Activated naive CD4-positive, alpha-beta T cell treated with anti-CD3 and anti-CD28 coated beads, Interleukin-2, amount 10 ng/mL, durations not matched to agents 7 days and 5 days (primary cell): ENCODE data around the gene HARBI1.
A peak's percentile ranks its signal among the peaks of the same experiment; 100 is the strongest.

Experiments
- CTCF ChIA-PET: fragments of 350-600 bp; sonication (Branson Sonifier 250); formaldehyde crosslinking; loops from one replicate; lab custom pipeline; 2021; ENCODE audit warnings: antibody characterized with exemption; lab: Charles Lee
- DNase-seq: peaks from one replicate; pipeline ENCODE4 v3.0.0-alpha.2; 2020
- H3K27ac Mint-ChIP-seq: one replicate; pipeline ENCODE4 v1.8.0; 2021; ENCODE audit warnings: mild to moderate bottlenecking, moderate library complexity, mixed read lengths
- H3K27me3 Mint-ChIP-seq: one replicate; pipeline ENCODE4 v1.8.0; 2021; ENCODE audit warnings: mild to moderate bottlenecking, mixed read lengths
- H3K36me3 Mint-ChIP-seq: one replicate; pipeline ENCODE4 v1.8.0; 2021; ENCODE audit warnings: mixed read lengths
- H3K4me1 Mint-ChIP-seq: one replicate; pipeline ENCODE4 v1.8.0; 2021; ENCODE audit warnings: mixed read lengths
- H3K4me3 Mint-ChIP-seq: one replicate; pipeline ENCODE4 v1.8.0; 2021; ENCODE audit warnings: mild to moderate bottlenecking, moderate library complexity, mixed read lengths
- H3K9me3 Mint-ChIP-seq: one replicate; pipeline ENCODE4 v1.8.0; 2021; ENCODE audit warnings: mixed read lengths

Gene HARBI1

GRCh38 chr11:46565232-46565840 lies 51.7 kb downstream of the HARBI1 start:
- no peak for DNase-seq
- Mint-ChIP-seq H3K27me3 (no peaks in the 10 kb centered on the region), H3K36me3 (peaks cover 4% of the 10 kb centered on the region), H3K4me3 (no peak overlapping the region), H3K27ac (no peak overlapping the region), H3K4me1 (peaks cover 22% of the 10 kb centered on the region), H3K9me3 (no peaks in the 10 kb centered on the region)
- CTCF ChIA-PET = no interaction called here

- Mint-ChIP-seq H3K27ac (no peak overlapping the region), H3K4me1 (peaks cover 29% of the 10 kb centered on the region), H3K9me3 (no peaks in the 10 kb centered on the region), H3K36me3 (peaks cover 4% of the 10 kb centered on the region), H3K27me3 (no peaks in the 10 kb centered on the region), H3K4me3 (no peak overlapping the region)
- no peak for DNase-seq
- CTCF ChIA-PET = no interaction called here
Measured at GRCh38 chr11:46564459-46564858, 52.6 kb downstream of the HARBI1 start.

- no peak overlapping the region for H3K4me3 Mint-ChIP-seq
- no peak overlapping the region for H3K27ac Mint-ChIP-seq
- CTCF ChIA-PET = interaction anchor here (0.6 to 2.2 kb wide), 2 partner anchors 9 to 463 kb away, joined by 3 to 6 read pairs; no protein-coding TSS in a partner anchor
- no peaks in the 10 kb centered on the region for H3K9me3 Mint-ChIP-seq
- H3K27me3 Mint-ChIP-seq = no peaks in the 10 kb centered on the region
- peaks cover 9% of the 10 kb centered on the region for H3K36me3 Mint-ChIP-seq
- peaks cover 46% of the 10 kb centered on the region for H3K4me1 Mint-ChIP-seq
- DNase-seq = no peak
Measured at GRCh38 chr11:46562527-46562926, 54.5 kb downstream of the HARBI1 start.

- Mint-ChIP-seq H3K4me1 (peaks cover 62% of the 10 kb centered on the region), H3K27ac (peak overlapping the region; percentile 98), H3K4me3 (peak overlapping the region; percentile 88), H3K36me3 (peaks cover 11% of the 10 kb centered on the region), H3K9me3 (no peaks in the 10 kb centered on the region), H3K27me3 (no peaks in the 10 kb centered on the region)
- DNase-seq = peak; percentile 54
- CTCF ChIA-PET = interaction anchor here (0.9 to 2.2 kb wide), 3 partner anchors 11 to 111 kb away, joined by 3 to 7 read pairs (median 6); partner anchors contain the start of gene ATG13
Measured at GRCh38 chr11:46560300-46560991, 56.6 kb downstream of the HARBI1 start.

GRCh38 chr11:46559815-46560214 lies 57.2 kb downstream of the HARBI1 start:
- Mint-ChIP-seq H3K4me3 (peak overlapping the region; percentile 88), H3K36me3 (peaks cover 14% of the 10 kb centered on the region), H3K9me3 (no peaks in the 10 kb centered on the region), H3K4me1 (peaks cover 68% of the 10 kb centered on the region), H3K27me3 (no peaks in the 10 kb centered on the region), H3K27ac (peak overlapping the region; percentile 98)
- no peak for DNase-seq
- CTCF ChIA-PET = interaction anchor here (2.0 kb wide), 1 partner anchor 58 kb away, joined by 7 read pairs; the partner anchor contains the start of gene ATG13

- H3K9me3 Mint-ChIP-seq = no peaks in the 10 kb centered on the region
- DNase-seq = no peak
- H3K27ac Mint-ChIP-seq = no peak overlapping the region
- no peaks in the 10 kb centered on the region for H3K27me3 Mint-ChIP-seq
- H3K36me3 Mint-ChIP-seq = peaks cover 24% of the 10 kb centered on the region
- H3K4me3 Mint-ChIP-seq = no peak overlapping the region
- CTCF ChIA-PET = no interaction called here
- peaks cover 85% of the 10 kb centered on the region for H3K4me1 Mint-ChIP-seq
Measured at GRCh38 chr11:46557684-46558151, 59.3 kb downstream of the HARBI1 start.

- Mint-ChIP-seq H3K4me3 (peak overlapping the region; percentile 57), H3K27me3 (no peaks in the 10 kb centered on the region), H3K36me3 (peaks cover 22% of the 10 kb centered on the region), H3K27ac (peak overlapping the region; percentile 86), H3K4me1 (peaks cover 66% of the 10 kb centered on the region), H3K9me3 (no peaks in the 10 kb centered on the region)
- peak; percentile 49 for DNase-seq
- CTCF ChIA-PET = interaction anchor here (1.2 to 1.3 kb wide), 5 partner anchors 15 to 194 kb away, joined by 3 to 4 read pairs (median 3); partner anchors contain the start of gene ATG13
Measured at GRCh38 chr11:46555267-46556054, 61.6 kb downstream of the HARBI1 start.

GRCh38 chr11:46554213-46555147 lies 62.5 kb downstream of the HARBI1 start:
- Mint-ChIP-seq H3K4me3 (peak overlapping the region; percentile 57), H3K9me3 (no peaks in the 10 kb centered on the region), H3K27me3 (no peaks in the 10 kb centered on the region), H3K36me3 (peaks cover 22% of the 10 kb centered on the region), H3K4me1 (peaks cover 59% of the 10 kb centered on the region), H3K27ac (peak overlapping the region; percentile 86)
- CTCF ChIA-PET = interaction anchor here (0.9 to 1.2 kb wide), 5 partner anchors 9 to 193 kb away, joined by 3 to 4 read pairs (median 3); partner anchors contain the start of gene ATG13
- DNase-seq = no peak

- peaks cover 22% of the 10 kb centered on the region for H3K36me3 Mint-ChIP-seq
- no peaks in the 10 kb centered on the region for H3K9me3 Mint-ChIP-seq
- no peak for DNase-seq
- CTCF ChIA-PET = interaction anchor here (0.9 to 1.2 kb wide), 2 partner anchors 8 to 24 kb away, joined by 3 read pairs; no protein-coding TSS in a partner anchor
- no peak overlapping the region for H3K4me3 Mint-ChIP-seq
- peaks cover 53% of the 10 kb centered on the region for H3K4me1 Mint-ChIP-seq
- no peaks in the 10 kb centered on the region for H3K27me3 Mint-ChIP-seq
- no peak overlapping the region for H3K27ac Mint-ChIP-seq
Measured at GRCh38 chr11:46553814-46554212, 63.2 kb downstream of the HARBI1 start.
